Endothelial cell of umbilical vein (primary cell): ENCODE data around the gene PDCD2.

ENCODE experiments used
- EZH2 ChIP-seq: IDR thresholded peaks from 2 replicates; pipeline ENCODE4 v1.6.1; 2012; ENCODE audit warnings: borderline replicate concordance, low read depth, mild to moderate bottlenecking, moderate library complexity, low read length, inconsistent platforms; ENCODE audit not compliant: severe bottlenecking
- TF ChIP-seq, protein P1 (sequence below), 2 donors: IDR thresholded peaks; 1 replicate in 1 of 2; 2 replicates in 1 of 2; pipeline ENCODE4 v1.5.1; 2011; ENCODE audit warnings: low read length in 2 of 2, mild to moderate bottlenecking in 2 of 2, moderate library complexity in 2 of 2, control low read depth in 1 of 2, inconsistent platforms in 1 of 2, low read depth in 1 of 2; ENCODE audit not compliant: insufficient read depth in 1 of 2; ENCODE audit errors: extremely low read depth in 1 of 2

DNA sequence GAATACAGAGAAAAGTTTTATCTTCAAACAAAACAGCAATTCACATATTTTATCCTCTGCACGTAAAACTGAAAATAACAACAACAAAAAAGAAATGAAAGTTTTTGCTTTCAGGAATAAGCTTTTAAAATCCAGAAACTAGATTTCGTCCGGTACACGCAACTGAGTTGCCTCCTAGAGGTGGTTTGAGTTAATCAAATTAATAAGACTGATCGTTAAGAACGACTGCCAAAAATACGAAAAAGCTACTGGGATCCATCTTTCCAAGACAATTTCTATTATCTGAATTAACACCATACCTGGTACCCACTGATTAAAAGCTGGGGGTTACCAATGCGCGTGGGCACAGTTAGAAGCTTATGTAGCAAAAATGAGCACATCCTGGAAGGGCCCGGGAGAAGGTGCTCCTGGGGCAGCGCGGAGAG is 669 bp downstream of the PDCD2 start:
- TF ChIP-seq, protein P1, sequence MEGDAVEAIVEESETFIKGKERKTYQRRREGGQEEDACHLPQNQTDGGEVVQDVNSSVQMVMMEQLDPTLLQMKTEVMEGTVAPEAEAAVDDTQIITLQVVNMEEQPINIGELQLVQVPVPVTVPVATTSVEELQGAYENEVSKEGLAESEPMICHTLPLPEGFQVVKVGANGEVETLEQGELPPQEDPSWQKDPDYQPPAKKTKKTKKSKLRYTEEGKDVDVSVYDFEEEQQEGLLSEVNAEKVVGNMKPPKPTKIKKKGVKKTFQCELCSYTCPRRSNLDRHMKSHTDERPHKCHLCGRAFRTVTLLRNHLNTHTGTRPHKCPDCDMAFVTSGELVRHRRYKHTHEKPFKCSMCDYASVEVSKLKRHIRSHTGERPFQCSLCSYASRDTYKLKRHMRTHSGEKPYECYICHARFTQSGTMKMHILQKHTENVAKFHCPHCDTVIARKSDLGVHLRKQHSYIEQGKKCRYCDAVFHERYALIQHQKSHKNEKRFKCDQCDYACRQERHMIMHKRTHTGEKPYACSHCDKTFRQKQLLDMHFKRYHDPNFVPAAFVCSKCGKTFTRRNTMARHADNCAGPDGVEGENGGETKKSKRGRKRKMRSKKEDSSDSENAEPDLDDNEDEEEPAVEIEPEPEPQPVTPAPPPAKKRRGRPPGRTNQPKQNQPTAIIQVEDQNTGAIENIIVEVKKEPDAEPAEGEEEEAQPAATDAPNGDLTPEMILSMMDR (IDR thresholded peaks at IDR 0.05; ENCODE audit: extremely low read depth in 1 of 2, insufficient read depth in 1 of 2, low read depth in 1 of 2, low read length in 2 of 2) = peak in 1 of 2 donors; percentile 8
- no peak for TF ChIP-seq EZH2
